GM12891 (cell line): ENCODE results near the gene CERS2.

Source experiments
- DNase-seq: peaks from one replicate; pipeline ENCODE4 v3.0.0; 2011; ENCODE audit warnings: low spot score; ENCODE audit not compliant: insufficient read length
- FAIRE-seq: peaks from 2 replicates; lab custom pipeline; 2011; peaks lifted over from hg19 to GRCh38; lab: Jason Lieb, UNC
- PAX5 ChIP-seq: IDR thresholded peaks from 2 replicates; pipeline ENCODE4 v1.6.1; 2011; ENCODE audit warnings: low read length, moderate library complexity, mild to moderate bottlenecking; ENCODE audit not compliant: insufficient read depth, severe bottlenecking
- POLR2A ChIP-seq: IDR thresholded peaks from 2 replicates; pipeline ENCODE4 v1.6.1; 2011; ENCODE audit warnings: low read depth, low read length, control low read depth
- POLR2AphosphoS5 ChIP-seq: IDR thresholded peaks from 2 replicates; pipeline ENCODE4 v1.6.1; 2011; ENCODE audit warnings: low read depth, low read length, control low read depth
- POU2F2 ChIP-seq: IDR thresholded peaks from 2 replicates; pipeline ENCODE4 v1.6.1; 2011; ENCODE audit warnings: low read depth, mild to moderate bottlenecking, control low read depth, low read length, moderate library complexity
- SPI1 ChIP-seq: IDR thresholded peaks from 2 replicates; pipeline ENCODE4 v1.6.1; 2011; ENCODE audit warnings: low read depth, low read length, control low read depth
- TAF1 ChIP-seq: IDR thresholded peaks from 2 replicates; pipeline ENCODE4 v1.6.1; 2011; ENCODE audit warnings: low read depth, low read length, control low read depth

Gene CERS2

DNA sequence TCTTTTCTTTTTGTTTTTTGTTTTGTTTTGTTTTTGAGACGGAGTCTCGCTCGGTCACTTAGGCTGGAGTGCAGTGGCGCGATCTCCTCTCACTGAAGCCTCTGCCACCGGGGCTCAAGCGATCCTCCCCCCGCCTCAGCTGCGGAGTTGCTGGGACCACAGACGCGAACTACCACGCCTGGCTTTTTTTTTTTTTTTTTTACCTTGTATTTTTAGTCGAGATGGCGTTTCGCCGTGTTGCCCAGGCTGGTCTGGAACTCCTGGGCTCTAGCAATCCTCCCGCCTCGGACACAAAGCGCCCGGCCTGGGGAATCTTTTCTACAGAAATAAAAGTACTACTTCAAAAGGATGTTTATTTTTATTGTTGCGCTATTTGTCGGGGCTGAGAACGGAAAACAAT is 49.6 kb downstream of the CERS2 start:
- no peak for DNase-seq
- TF ChIP-seq TAF1 = no peak
- TF ChIP-seq SPI1 = no peak
- TF ChIP-seq POLR2A = no peak
- TF ChIP-seq POU2F2 = no peak
- no peak for TF ChIP-seq POLR2AphosphoS5
- no peak for TF ChIP-seq PAX5
- no peak for FAIRE-seq

DNA sequence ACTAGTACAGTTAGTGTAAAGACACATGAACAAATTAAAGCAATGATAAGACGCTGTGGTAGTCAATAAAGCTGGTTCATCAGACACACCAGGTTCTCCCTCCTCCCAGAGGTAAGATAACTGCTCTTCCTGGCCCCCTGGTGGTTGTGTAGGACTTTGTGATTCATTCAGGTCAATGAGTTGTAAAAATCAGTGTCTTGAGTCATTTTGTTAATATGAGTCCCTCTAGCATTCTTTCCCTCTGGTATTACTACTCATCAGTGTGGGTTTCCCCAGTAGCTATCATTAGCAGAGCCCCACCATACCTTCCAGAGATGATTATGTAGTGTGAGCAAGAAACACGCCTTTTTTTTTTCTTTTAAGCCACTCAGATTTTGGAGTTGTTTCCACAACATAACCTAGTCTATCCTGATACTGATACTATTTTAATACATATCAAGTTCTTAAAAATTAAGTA is 52.1 kb downstream of the CERS2 start:
- TF ChIP-seq TAF1 (no peak), SPI1 (no peak), POLR2A (no peak), POU2F2 (no peak), PAX5 (no peak), POLR2AphosphoS5 (no peak)
- peak; percentile 50 for DNase-seq
- peak; percentile 87 for FAIRE-seq

DNA sequence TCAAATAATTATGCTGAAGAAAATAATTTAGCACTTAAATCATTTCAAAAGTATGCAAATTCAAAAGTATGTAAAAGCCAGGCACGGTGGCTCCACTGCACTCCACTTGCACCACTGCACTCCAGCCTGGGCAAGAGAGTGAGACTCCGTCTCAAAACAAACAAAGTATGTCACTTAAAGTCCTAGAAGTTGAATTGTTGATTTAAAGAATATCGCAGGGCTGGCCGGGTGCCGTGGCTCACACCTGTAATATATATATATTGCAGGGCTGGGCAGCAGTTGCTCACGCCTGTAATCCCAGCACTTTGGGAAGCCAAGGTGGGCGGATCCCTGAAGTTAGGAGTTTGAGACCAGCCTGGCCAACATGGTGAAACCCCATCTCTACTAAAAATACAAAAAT is 57.2 kb downstream of the CERS2 start:
- TF ChIP-seq POLR2A (no peak), POLR2AphosphoS5 (no peak), TAF1 (no peak)
- DNase-seq (no peak), FAIRE-seq (no peak)
